B cell (primary cell): ENCODE results near the gene CYP2D6.

Experiments
- EZH2 ChIP-seq: IDR thresholded peaks from 2 replicates; pipeline ENCODE4 v1.6.1; 2012; ENCODE audit warnings: borderline replicate concordance, low read depth, mild to moderate bottlenecking, moderate library complexity, low read length; ENCODE audit not compliant: insufficient read depth, poor library complexity, severe bottlenecking
- TF ChIP-seq, protein P1 (sequence below): fragments of 200-600 bp; IDR thresholded peaks from one replicate; pipeline ENCODE4 v1.8.0; 2022; ENCODE audit warnings: antibody characterized with exemption, mild to moderate bottlenecking

GRCh38 chr22:42114721-42115120, 15.9 kb downstream of the CYP2D6 start:
- TF ChIP-seq, protein P1, sequence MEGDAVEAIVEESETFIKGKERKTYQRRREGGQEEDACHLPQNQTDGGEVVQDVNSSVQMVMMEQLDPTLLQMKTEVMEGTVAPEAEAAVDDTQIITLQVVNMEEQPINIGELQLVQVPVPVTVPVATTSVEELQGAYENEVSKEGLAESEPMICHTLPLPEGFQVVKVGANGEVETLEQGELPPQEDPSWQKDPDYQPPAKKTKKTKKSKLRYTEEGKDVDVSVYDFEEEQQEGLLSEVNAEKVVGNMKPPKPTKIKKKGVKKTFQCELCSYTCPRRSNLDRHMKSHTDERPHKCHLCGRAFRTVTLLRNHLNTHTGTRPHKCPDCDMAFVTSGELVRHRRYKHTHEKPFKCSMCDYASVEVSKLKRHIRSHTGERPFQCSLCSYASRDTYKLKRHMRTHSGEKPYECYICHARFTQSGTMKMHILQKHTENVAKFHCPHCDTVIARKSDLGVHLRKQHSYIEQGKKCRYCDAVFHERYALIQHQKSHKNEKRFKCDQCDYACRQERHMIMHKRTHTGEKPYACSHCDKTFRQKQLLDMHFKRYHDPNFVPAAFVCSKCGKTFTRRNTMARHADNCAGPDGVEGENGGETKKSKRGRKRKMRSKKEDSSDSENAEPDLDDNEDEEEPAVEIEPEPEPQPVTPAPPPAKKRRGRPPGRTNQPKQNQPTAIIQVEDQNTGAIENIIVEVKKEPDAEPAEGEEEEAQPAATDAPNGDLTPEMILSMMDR = no peak
- no peak for TF ChIP-seq EZH2
